Activated naive CD4-positive, alpha-beta T cell treated with anti-CD3 and anti-CD28 coated beads, Interleukin-2, amount 10 ng/mL, durations not matched to agents 7 days and 5 days (primary cell): Measurements from ENCODE around the gene POFUT1.
"Not testable (repeated sequence)": the region's sequence is repeated elsewhere in the genome, so short reads cannot be mapped to it uniquely, and the experiment has no call there.

Experiments
- CTCF ChIA-PET: fragments of 350-600 bp; sonication (Branson Sonifier 250); formaldehyde crosslinking; loops from one replicate; lab custom pipeline; 2021; ENCODE audit warnings: antibody characterized with exemption; lab: Charles Lee
- DNase-seq: peaks from one replicate; pipeline ENCODE4 v3.0.0-alpha.2; 2020
- H3K27ac Mint-ChIP-seq: one replicate; pipeline ENCODE4 v1.8.0; 2021; ENCODE audit warnings: mild to moderate bottlenecking, moderate library complexity, mixed read lengths
- H3K27me3 Mint-ChIP-seq: one replicate; pipeline ENCODE4 v1.8.0; 2021; ENCODE audit warnings: mild to moderate bottlenecking, mixed read lengths
- H3K36me3 Mint-ChIP-seq: one replicate; pipeline ENCODE4 v1.8.0; 2021; ENCODE audit warnings: mixed read lengths
- H3K4me1 Mint-ChIP-seq: one replicate; pipeline ENCODE4 v1.8.0; 2021; ENCODE audit warnings: mixed read lengths
- H3K4me3 Mint-ChIP-seq: one replicate; pipeline ENCODE4 v1.8.0; 2021; ENCODE audit warnings: mild to moderate bottlenecking, moderate library complexity, mixed read lengths
- H3K9me3 Mint-ChIP-seq: one replicate; pipeline ENCODE4 v1.8.0; 2021; ENCODE audit warnings: mixed read lengths

Gene POFUT1

DNA sequence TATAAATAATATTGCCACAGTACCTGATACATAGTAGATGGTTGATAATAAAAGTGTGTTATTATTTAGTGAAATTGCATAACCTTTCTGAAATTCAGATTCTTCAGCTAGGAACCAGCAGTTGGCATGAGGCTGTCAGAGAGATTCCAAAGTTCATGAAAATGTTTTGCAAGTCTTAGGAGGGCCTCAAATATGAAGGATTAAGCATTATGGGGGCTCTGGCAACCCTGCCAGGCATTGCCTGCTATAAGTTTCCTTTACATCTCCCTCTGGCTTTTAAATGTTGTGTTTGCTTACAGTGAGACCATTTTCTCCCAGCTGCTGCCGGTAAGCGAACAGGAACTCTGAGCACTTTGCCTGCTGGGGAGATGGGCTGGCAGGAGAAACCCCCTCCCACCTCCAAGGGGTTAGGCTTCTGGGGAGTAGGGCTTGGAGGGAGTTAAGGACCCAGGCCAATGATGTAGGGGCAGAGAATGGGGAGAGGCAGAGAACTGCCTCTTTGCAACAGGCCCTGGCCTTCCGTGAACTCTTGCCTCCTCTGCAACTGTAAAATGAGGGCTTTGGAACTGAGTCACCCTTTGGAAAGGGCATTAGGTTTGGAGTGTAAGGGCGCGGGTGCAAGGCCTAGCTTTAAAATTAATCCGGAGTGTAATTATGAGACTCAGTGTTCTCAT lies 36.6 kb downstream of the POFUT1 start:
- Mint-ChIP-seq H3K27me3 (no peaks in the 10 kb centered on the region), H3K4me1 (peaks cover 4% of the 10 kb centered on the region), H3K36me3 (no peaks in the 10 kb centered on the region), H3K27ac (no peak overlapping the region), H3K4me3 (no peak overlapping the region), H3K9me3 (no peaks in the 10 kb centered on the region)
- no peak for DNase-seq
- CTCF ChIA-PET, result interaction anchor here (2.0 kb wide), 1 partner anchor 12 kb away, joined by 6 read pairs; no protein-coding TSS in a partner anchor

- Mint-ChIP-seq H3K4me3 (no peak overlapping the region), H3K27ac (no peak overlapping the region), H3K36me3 (no peaks in the 10 kb centered on the region), H3K4me1 (peaks cover 10% of the 10 kb centered on the region), H3K27me3 (no peaks in the 10 kb centered on the region), H3K9me3 (no peaks in the 10 kb centered on the region)
- no peak for DNase-seq
- CTCF ChIA-PET, result interaction anchor here (2.0 kb wide), 1 partner anchor 13 kb away, joined by 6 read pairs; no protein-coding TSS in a partner anchor
Measured at GRCh38 chr20:32244959-32245358, 37.3 kb downstream of the POFUT1 start.

- H3K4me3 Mint-ChIP-seq, H3K27ac Mint-ChIP-seq, H3K9me3 Mint-ChIP-seq, DNase-seq, H3K36me3 Mint-ChIP-seq, CTCF ChIA-PET, H3K27me3 Mint-ChIP-seq, H3K4me1 Mint-ChIP-seq: not testable (repeated sequence)
Measured at GRCh38 chr20:32246208-32246607, 38.5 kb downstream of the POFUT1 start.

GRCh38 chr20:32248043-32248442 lies 40.4 kb downstream of the POFUT1 start:
- no peaks in the 10 kb centered on the region for H3K9me3 Mint-ChIP-seq
- H3K36me3 Mint-ChIP-seq, result peaks cover 2% of the 10 kb centered on the region
- CTCF ChIA-PET, result no interaction called here
- H3K4me3 Mint-ChIP-seq, result no peak overlapping the region
- no peak for DNase-seq
- H3K27me3 Mint-ChIP-seq, result no peaks in the 10 kb centered on the region
- H3K27ac Mint-ChIP-seq, result no peak overlapping the region
- H3K4me1 Mint-ChIP-seq, result peaks cover 20% of the 10 kb centered on the region

DNA sequence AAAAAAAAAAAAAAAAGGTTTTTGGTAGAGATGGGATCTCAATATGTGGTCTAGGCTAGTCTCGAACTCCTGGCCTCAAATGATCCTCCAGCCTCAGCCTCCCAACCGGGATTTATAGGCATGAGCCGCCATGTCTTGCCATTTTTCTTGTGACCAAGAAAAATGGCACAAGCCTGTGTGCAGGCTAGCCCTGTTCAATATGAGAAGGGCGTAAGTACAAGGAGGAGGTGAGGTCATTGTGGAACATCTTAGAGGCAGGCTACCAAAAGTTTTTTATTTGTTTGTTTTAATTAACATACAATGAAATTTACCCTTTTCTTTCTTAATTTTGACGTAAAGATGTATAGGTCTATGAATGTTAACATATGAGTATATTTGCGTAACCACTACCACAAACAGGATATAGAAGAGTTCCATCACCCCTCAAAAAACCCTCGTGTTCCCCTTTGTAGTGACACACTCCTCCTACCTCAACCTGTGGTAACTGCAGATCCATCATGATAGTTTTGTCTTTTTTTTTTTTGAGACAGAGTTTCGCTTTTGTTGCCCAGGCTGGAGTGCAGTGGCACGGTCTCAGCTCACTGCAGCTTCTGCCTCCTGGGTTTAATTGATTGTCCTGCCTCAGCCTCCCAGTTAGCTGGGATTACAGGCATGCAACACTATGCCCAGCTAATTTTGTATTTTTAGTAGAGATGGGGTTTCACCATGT lies 41.5 kb downstream of the POFUT1 start:
- peak overlapping the region; percentile 81 for H3K27ac Mint-ChIP-seq
- peak; percentile 56 for DNase-seq
- peaks cover 23% of the 10 kb centered on the region for H3K4me1 Mint-ChIP-seq
- CTCF ChIA-PET, result interaction anchor here (0.6 to 0.7 kb wide), 2 partner anchors 16 to 403 kb away, joined by 3 read pairs; no protein-coding TSS in a partner anchor
- H3K9me3 Mint-ChIP-seq, result no peaks in the 10 kb centered on the region
- peaks cover 2% of the 10 kb centered on the region for H3K36me3 Mint-ChIP-seq
- no peak overlapping the region for H3K4me3 Mint-ChIP-seq
- H3K27me3 Mint-ChIP-seq, result no peaks in the 10 kb centered on the region

GRCh38 chr20:32251470-32251869 lies 43.8 kb downstream of the POFUT1 start:
- CTCF ChIA-PET, result no interaction called here
- Mint-ChIP-seq H3K4me3 (no peak overlapping the region), H3K36me3 (peaks cover 2% of the 10 kb centered on the region), H3K27ac (no peak overlapping the region), H3K4me1 (peaks cover 23% of the 10 kb centered on the region), H3K27me3 (no peaks in the 10 kb centered on the region), H3K9me3 (no peaks in the 10 kb centered on the region)
- DNase-seq, result no peak

DNA sequence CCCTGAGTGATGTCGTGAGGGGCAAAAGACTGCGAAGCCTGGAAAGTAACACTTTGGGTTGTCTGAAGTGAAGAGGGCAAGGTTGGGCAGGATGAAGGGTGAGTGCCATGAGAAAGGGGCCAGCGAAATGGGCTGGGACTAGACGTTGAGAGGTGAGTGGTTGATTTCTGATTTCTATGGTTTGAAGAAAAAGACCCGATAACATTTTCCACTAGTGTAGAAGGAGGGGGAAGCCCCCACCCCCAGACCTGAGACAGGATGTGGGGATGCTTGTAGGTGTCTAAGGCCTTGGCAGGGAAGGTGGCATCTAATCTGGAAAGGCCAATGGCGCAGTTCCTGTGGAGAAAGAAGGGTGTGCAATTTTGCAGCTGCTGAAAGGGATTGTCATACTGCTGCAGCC lies 44.5 kb downstream of the POFUT1 start:
- peak overlapping the region; percentile 45 for H3K27ac Mint-ChIP-seq
- CTCF ChIA-PET, result interaction anchor here (1.2 kb wide), 1 partner anchor 11 kb away, joined by 3 read pairs; no protein-coding TSS in a partner anchor
- peaks cover 2% of the 10 kb centered on the region for H3K36me3 Mint-ChIP-seq
- peak; percentile 42 for DNase-seq
- no peaks in the 10 kb centered on the region for H3K9me3 Mint-ChIP-seq
- H3K4me1 Mint-ChIP-seq, result peaks cover 25% of the 10 kb centered on the region
- H3K27me3 Mint-ChIP-seq, result no peaks in the 10 kb centered on the region
- H3K4me3 Mint-ChIP-seq, result no peak overlapping the region

GRCh38 chr20:32260973-32261372 lies 53.3 kb downstream of the POFUT1 start:
- H3K4me1 Mint-ChIP-seq, H3K27ac Mint-ChIP-seq, H3K4me3 Mint-ChIP-seq, DNase-seq, H3K36me3 Mint-ChIP-seq, CTCF ChIA-PET, H3K27me3 Mint-ChIP-seq, H3K9me3 Mint-ChIP-seq: not testable (repeated sequence)

GRCh38 chr20:32261644-32262043 lies 54.0 kb downstream of the POFUT1 start:
- CTCF ChIA-PET, result no interaction called here
- Mint-ChIP-seq H3K4me1 (peaks cover under 1% of the 10 kb centered on the region), H3K4me3 (no peak overlapping the region)

GRCh38 chr20:32263398-32263954 lies 55.8 kb downstream of the POFUT1 start:
- Mint-ChIP-seq H3K4me3 (no peak overlapping the region), H3K9me3 (no peaks in the 10 kb centered on the region), H3K4me1 (no peaks in the 10 kb centered on the region), H3K27ac (no peak overlapping the region), H3K27me3 (peaks cover 4% of the 10 kb centered on the region), H3K36me3 (no peaks in the 10 kb centered on the region)
- DNase-seq, result no peak
- CTCF ChIA-PET, result no interaction called here

More at GRCh38 chr20:32261644-32262043, 54.0 kb downstream of the POFUT1 start:
- H3K27me3 Mint-ChIP-seq, result peaks cover 4% of the 10 kb centered on the region
- no peak overlapping the region for H3K27ac Mint-ChIP-seq
- DNase-seq, result no peak
- no peaks in the 10 kb centered on the region for H3K9me3 Mint-ChIP-seq
- H3K36me3 Mint-ChIP-seq, result no peaks in the 10 kb centered on the region

DNA sequence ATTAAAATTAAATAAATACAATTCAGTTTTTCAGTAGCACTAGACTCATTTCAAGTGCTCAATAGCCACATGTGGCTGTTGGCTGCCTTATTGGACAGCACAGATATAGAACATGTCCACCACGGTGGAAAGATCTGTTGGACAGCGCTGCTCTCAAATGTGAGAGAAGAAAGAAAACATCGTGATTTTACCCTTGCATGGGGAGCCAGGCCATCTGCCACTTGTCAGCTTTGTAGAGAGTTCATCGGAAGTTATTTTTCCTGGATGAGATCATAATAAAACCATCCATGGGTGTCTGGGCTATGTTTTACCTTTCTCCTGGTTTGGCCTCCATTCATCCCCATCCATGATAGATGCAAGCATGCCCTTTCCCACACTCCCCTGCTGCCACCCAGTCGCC lies 63.9 kb downstream of the POFUT1 start:
- H3K27ac Mint-ChIP-seq, result no peak overlapping the region

DNA sequence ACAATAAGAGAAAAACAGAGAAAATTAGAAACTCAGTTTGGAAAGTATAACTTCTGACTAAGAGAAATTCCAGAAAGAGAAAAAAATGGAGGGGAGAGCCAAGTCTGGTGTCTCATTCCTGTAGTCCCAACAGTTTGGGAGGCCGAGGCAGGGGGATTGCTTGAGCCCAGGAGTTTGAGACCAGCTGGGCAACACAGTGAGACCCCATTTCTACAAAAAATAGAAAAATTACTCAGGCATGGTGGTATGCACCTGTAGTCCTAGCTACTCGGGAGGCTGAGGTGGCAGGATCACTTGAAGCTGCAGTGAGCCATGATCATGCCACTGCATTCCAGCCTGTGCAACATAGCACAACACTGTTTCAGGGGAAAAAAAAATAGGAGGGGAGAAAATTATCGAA lies 66.7 kb downstream of the POFUT1 start:
- Mint-ChIP-seq H3K9me3 (peaks cover 3% of the 10 kb centered on the region), H3K27me3 (peaks cover 6% of the 10 kb centered on the region), H3K27ac (no peak overlapping the region), H3K36me3 (no peaks in the 10 kb centered on the region), H3K4me3 (no peak overlapping the region), H3K4me1 (peaks cover 25% of the 10 kb centered on the region)
- no peak for DNase-seq
- CTCF ChIA-PET, result no interaction called here

More for the DNA sequence above, 63.9 kb downstream of the POFUT1 start:
- no peak for DNase-seq
- Mint-ChIP-seq H3K4me3 (no peak overlapping the region), H3K9me3 (peaks cover 3% of the 10 kb centered on the region), H3K36me3 (no peaks in the 10 kb centered on the region), H3K27me3 (peaks cover 6% of the 10 kb centered on the region), H3K4me1 (peaks cover 7% of the 10 kb centered on the region)
- CTCF ChIA-PET, result no interaction called here

DNA sequence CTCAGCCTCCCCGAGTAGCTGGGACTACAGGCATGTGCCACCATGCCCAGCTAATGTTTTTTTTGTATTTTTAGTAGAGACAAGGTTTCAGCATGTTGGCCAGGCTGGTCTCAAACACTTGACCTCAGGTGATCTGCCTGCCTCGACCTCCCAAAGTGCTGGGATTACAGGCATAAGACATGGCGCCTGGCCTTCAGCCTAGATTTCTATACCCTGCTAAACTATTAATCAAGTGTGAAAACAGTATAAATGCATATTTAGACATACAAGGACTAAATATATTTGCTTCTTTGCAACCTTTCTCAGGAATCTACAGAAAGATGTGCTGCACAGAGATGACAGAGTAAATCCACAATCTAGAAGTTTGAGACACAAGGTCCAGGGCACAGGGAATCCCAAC lies 67.5 kb downstream of the POFUT1 start:
- not testable (repeated sequence) for H3K27ac Mint-ChIP-seq, H3K4me3 Mint-ChIP-seq, H3K27me3 Mint-ChIP-seq, DNase-seq, H3K9me3 Mint-ChIP-seq, H3K36me3 Mint-ChIP-seq
- CTCF ChIA-PET, result interaction anchor here (0.6 kb wide), 2 partner anchors 12 to 14 kb away, joined by 3 read pairs; no protein-coding TSS in a partner anchor
- H3K4me1 Mint-ChIP-seq, result peaks cover 32% of the 10 kb centered on the region

DNA sequence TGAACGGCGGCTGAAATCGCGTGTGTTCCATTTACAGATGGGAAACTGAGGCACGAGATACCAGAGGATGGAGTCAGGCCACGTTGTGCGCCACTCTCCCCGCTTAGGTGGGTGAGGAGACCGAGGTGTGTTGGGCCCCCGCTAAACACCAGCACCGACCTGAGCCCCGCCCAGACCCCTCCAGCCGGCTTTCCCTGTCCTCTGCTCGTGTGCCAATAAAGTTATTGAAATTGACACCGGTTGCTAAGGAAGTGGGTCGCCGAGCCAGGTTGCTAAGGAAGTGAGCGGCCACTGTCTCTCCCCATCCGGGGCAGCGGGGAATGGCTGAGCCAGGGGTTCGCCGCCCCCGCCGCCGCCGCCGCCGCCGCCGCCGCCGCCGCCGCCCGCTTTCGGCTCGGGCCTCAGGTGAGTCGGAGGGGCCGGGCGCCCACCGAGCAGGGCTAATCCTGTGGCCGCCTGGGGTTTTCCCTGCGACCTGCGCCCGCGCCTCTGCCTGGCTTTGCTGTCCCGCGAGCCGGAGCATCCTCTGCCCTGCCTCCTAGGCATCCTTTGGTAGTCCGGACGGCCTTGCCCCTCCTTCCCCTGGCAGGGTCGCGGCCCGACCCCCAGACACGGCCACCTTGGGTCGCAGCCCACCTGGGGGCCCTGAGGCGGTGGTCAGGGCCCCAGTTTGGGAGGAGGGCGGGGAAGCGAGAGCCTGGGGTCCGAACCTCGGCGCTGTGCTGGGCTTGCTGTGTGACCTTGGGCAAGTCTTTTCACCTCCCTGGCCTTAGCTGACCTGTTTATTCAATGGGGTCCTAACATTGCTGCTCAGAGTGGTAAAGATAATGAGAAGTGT lies 69.9 kb downstream of the POFUT1 start, which contains the start of gene KIF3B:
Gene KIF3B (plus strand): TSS at position 291 of the 838 bp plus-strand sequence. CDS start 32,127 bp downstream, outside the sequence.
- peaks cover 8% of the 10 kb centered on the region for H3K36me3 Mint-ChIP-seq
- H3K27me3 Mint-ChIP-seq, result no peaks in the 10 kb centered on the region
- H3K4me3 Mint-ChIP-seq, result peak within 1 kb of the TSS; percentile 87
- peaks cover 3% of the 10 kb centered on the region for H3K9me3 Mint-ChIP-seq
- H3K4me1 Mint-ChIP-seq, result peaks cover 43% of the 10 kb centered on the region
- peak within 1 kb of the TSS; percentile 83 for H3K27ac Mint-ChIP-seq
- CTCF ChIA-PET, result no interaction called here
- DNase-seq, result peak; percentile 92
